Hepatocyte (in vitro differentiated cells): Measurements from ENCODE around the gene CRIM1.

ENCODE experiments used
- EZH2 ChIP-seq: fragments of 200-600 bp; sonication (generic); IDR thresholded peaks from 2 replicates; pipeline ENCODE4 v1.6.1; 2016; ENCODE audit warnings: antibody characterized with exemption, mild to moderate bottlenecking, borderline replicate concordance
- TF ChIP-seq, protein P1 (sequence below): fragments of 200-600 bp; sonication (generic); IDR thresholded peaks from 2 replicates; pipeline ENCODE4 v1.5.1; 2016; ENCODE audit warnings: antibody characterized with exemption, mild to moderate bottlenecking; ENCODE audit not compliant: poor library complexity

DNA sequence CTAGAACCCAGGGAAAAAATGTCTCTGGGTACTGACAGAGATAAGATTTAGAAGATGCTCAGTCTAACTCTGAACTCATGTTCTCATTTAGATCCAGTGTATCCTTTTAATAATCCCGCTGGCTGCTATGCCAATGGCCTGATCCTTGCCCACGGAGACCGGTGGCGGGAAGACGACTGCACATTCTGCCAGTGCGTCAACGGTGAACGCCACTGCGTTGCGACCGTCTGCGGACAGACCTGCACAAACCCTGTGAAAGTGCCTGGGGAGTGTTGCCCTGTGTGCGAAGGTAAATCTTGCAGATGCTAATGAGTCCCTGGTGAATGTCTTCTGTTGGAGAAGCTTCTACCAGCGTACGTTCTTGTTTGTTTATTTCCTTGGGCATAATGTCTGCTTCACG is 123.8 kb downstream of the CRIM1 start:
- TF ChIP-seq, protein P1, sequence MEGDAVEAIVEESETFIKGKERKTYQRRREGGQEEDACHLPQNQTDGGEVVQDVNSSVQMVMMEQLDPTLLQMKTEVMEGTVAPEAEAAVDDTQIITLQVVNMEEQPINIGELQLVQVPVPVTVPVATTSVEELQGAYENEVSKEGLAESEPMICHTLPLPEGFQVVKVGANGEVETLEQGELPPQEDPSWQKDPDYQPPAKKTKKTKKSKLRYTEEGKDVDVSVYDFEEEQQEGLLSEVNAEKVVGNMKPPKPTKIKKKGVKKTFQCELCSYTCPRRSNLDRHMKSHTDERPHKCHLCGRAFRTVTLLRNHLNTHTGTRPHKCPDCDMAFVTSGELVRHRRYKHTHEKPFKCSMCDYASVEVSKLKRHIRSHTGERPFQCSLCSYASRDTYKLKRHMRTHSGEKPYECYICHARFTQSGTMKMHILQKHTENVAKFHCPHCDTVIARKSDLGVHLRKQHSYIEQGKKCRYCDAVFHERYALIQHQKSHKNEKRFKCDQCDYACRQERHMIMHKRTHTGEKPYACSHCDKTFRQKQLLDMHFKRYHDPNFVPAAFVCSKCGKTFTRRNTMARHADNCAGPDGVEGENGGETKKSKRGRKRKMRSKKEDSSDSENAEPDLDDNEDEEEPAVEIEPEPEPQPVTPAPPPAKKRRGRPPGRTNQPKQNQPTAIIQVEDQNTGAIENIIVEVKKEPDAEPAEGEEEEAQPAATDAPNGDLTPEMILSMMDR, result no peak
- TF ChIP-seq EZH2, result no peak
